GM12878 (cell line): ENCODE results near the gene AK8. TPM values are rescaled to one million over a fixed set of nuclear protein-coding genes. Genes with fewer than 3 reads are reported as not detected.

Source experiments
- ATAC-seq: fragments of 200-7000 bp; cut with Tn5 transposase; 3 replicates; pipeline ENCODE4 v1.9.1; 2020; ENCODE audit warnings: mild to moderate bottlenecking, moderate library complexity
- BruUV-seq: library from RNA; stranded (reverse); fragments of 400-500 nt; replicated peaks from 2 replicates; lab custom pipeline; 2021; lab: Mats Ljungman, UMichigan
- CTCF ChIA-PET: fragments of 300-600 bp; sonication (Branson Sonifier 250); formaldehyde crosslinking; extraction: SDS; loops from one replicate; lab custom pipeline; 2021; ENCODE audit warnings: inconsistent platforms; lab: Yijun Ruan, JAX
- POLR2A ChIA-PET: fragments of 350-600 bp; formaldehyde crosslinking; extraction: SDS; loops from one replicate; lab custom pipeline; 2021; ENCODE audit warnings: inconsistent platforms; lab: Charles Lee
- RAD21 ChIA-PET: fragments of 300-600 bp; sonication (Branson Sonifier 250); formaldehyde crosslinking; loops from one replicate; lab custom pipeline; 2023; ENCODE audit warnings: antibody characterized with exemption; ENCODE audit not compliant: unreplicated experiment; lab: Charles Lee
- SMC1A ChIA-PET: fragments of 300-600 bp; sonication (Branson Sonifier 250); formaldehyde crosslinking; loops from one replicate; lab custom pipeline; 2023; ENCODE audit not compliant: unreplicated experiment, uncharacterized antibody; lab: Charles Lee
- DNase-seq: peaks from one replicate; pipeline ENCODE4 v3.0.0-alpha.2; 2011; ENCODE audit warnings: low read depth, low spot score
- FAIRE-seq: peaks from 3 replicates; lab custom pipeline; 2011; peaks lifted over from hg19 to GRCh38; lab: Jason Lieb, UNC
- H2AFZ ChIP-seq: 2 replicates; pipeline ENCODE4 v1.6.0; 2011; ENCODE audit warnings: low read depth, low read length, control low read depth; ENCODE audit not compliant: control insufficient read depth
- H3K27ac ChIP-seq: 2 replicates; pipeline ENCODE4 v1.5.1; 2011; ENCODE audit warnings: control low read depth; ENCODE audit not compliant: control insufficient read depth, insufficient read depth
- H3K27me3 ChIP-seq, 2 experiments: replicated peaks in 1 of 2; 2 replicates each; pipeline versions ENCODE4 v1.6.0 to v1.6.1; 2011; ENCODE audit warnings: low read length in 1 of 2; ENCODE audit not compliant: control insufficient read depth in 2 of 2, insufficient read depth in 2 of 2
- H3K36me3 ChIP-seq, 2 experiments: 2 replicates each; pipeline ENCODE4 v1.5.1; 2011; ENCODE audit warnings: low read length in 1 of 2; ENCODE audit not compliant: control insufficient read depth in 2 of 2, insufficient read depth in 2 of 2
- H3K4me1 ChIP-seq: 2 replicates; pipeline ENCODE4 v1.6.1; 2011; ENCODE audit warnings: mild to moderate bottlenecking, low read length, moderate library complexity, mixed read lengths; ENCODE audit not compliant: control insufficient read depth, insufficient read depth
- H3K4me2 ChIP-seq: 2 replicates; pipeline ENCODE4 v1.6.0; 2011; ENCODE audit warnings: control low read depth; ENCODE audit not compliant: control insufficient read depth, insufficient read depth
- H3K4me3 ChIP-seq: fragments of 200-600 bp; sonication (generic); 2 replicates; pipeline ENCODE4 v1.5.1; 2016
- H3K79me2 ChIP-seq: 2 replicates; pipeline ENCODE4 v1.6.0; 2011; ENCODE audit warnings: low read length; ENCODE audit not compliant: control insufficient read depth, insufficient read depth
- H3K9ac ChIP-seq: 2 replicates; pipeline ENCODE4 v1.8.0; 2011; ENCODE audit warnings: low read length, control low read depth, mixed read lengths; ENCODE audit not compliant: control insufficient read depth, insufficient read depth
- H3K9me3 ChIP-seq: replicated peaks from 3 replicates; pipeline ENCODE4 v1.5.1; 2011; ENCODE audit warnings: mild to moderate bottlenecking, low read length; ENCODE audit not compliant: control insufficient read depth, insufficient read depth
- H4K20me1 ChIP-seq: 2 replicates; pipeline ENCODE4 v1.6.0; 2011; ENCODE audit not compliant: control insufficient read depth, insufficient read depth
- ASH2L ChIP-seq: fragments of 300-600, 200-600 bp; sonication (generic); IDR thresholded peaks from 2 replicates; pipeline ENCODE4 v1.6.1; 2017; ENCODE audit warnings: low read depth, mild to moderate bottlenecking, borderline replicate concordance
- CBX3 ChIP-seq: fragments of 200-600 bp; sonication (generic); IDR thresholded peaks from 2 replicates; pipeline ENCODE4 v1.6.1; 2016; ENCODE audit warnings: low read depth, borderline replicate concordance
- GABPA ChIP-seq: IDR thresholded peaks from 2 replicates; pipeline ENCODE4 v1.6.1; 2014; ENCODE audit warnings: antibody characterized with exemption, low read depth, mild to moderate bottlenecking, inconsistent platforms
- GATAD2B ChIP-seq: fragments of 450-650 bp; conservative IDR thresholded peaks from 2 replicates; pipeline ENCODE4 v1.6.1; 2017; ENCODE audit warnings: low read depth, mild to moderate bottlenecking, moderate library complexity
- LARP7 ChIP-seq: fragments of 450-650 bp; IDR thresholded peaks from 2 replicates; pipeline ENCODE4 v1.6.1; 2017; ENCODE audit warnings: mild to moderate bottlenecking
- PAX5 ChIP-seq: IDR thresholded peaks from 2 replicates; pipeline ENCODE4 v1.6.1; 2011; ENCODE audit warnings: low read depth, low read length, borderline replicate concordance
- RCOR1 ChIP-seq: conservative IDR thresholded peaks from 2 replicates; pipeline ENCODE4 v1.6.1; 2012; ENCODE audit warnings: low read depth, low read length, improper control_type of control experiment
- SMAD1 ChIP-seq: fragments of 450-650 bp; IDR thresholded peaks from 2 replicates; pipeline ENCODE4 v1.6.1; 2018; ENCODE audit warnings: mild to moderate bottlenecking, low read depth; ENCODE audit not compliant: partially characterized antibody
- TARDBP ChIP-seq: IDR thresholded peaks from 2 replicates; pipeline ENCODE4 v1.6.1; 2016; ENCODE audit warnings: borderline replicate concordance
- TCF7 ChIP-seq: IDR thresholded peaks from 2 replicates; pipeline ENCODE4 v1.6.1; 2014; ENCODE audit warnings: antibody characterized with exemption, borderline replicate concordance
- YBX1 ChIP-seq: fragments of 450-650 bp; IDR thresholded peaks from 2 replicates; pipeline ENCODE4 v1.6.1; 2016; ENCODE audit warnings: antibody characterized with exemption
- ZBTB40 ChIP-seq: fragments of 450-650 bp; IDR thresholded peaks from 2 replicates; pipeline ENCODE4 v1.6.1; 2016; ENCODE audit warnings: mild to moderate bottlenecking, moderate library complexity, borderline replicate concordance
- ZNF384 ChIP-seq: IDR thresholded peaks from 2 replicates; pipeline ENCODE4 v1.6.1; 2012; ENCODE audit warnings: low read depth, mild to moderate bottlenecking, low read length, improper control_type of control experiment, borderline replicate concordance
- WGBS: methylation state at CpG from one replicate; pipeline ENCODE4 v1.1.6; 2016; ENCODE audit warnings: low lambda C conversion rate; ENCODE audit not compliant: insufficient replicate concordance, insufficient coverage; ENCODE audit errors: missing lambda C conversion rate; 5-methylcytosine and 5-hydroxymethylcytosine counted together
- in situ Hi-C: fragments of 300-500 bp; cut with MboI; formaldehyde crosslinking; loops from 9 replicates; pipeline ENCODE4 v1.14.3; 2018; ENCODE audit warnings: mixed read lengths
- intact Hi-C: fragments of 100-400 bp; cut with micrococcal nuclease; formaldehyde crosslinking; loops from one replicate; pipeline ENCODE4 v1.14.2; 2022; ENCODE audit not compliant: unreplicated experiment
- polyA plus RNA-seq, 11 experiments: library from polyadenylated mRNA; depleted of rRNA in 4 of 11; unstranded in 6 of 11; stranded (reverse) in 5 of 11; fragments of >200 nt; fragmentation: Nextera tagmentation in 4 of 11; fragmentation: Illumina TruSeq in 1 of 11; extraction: Ambion mirVana in 4 of 11; extraction: Trizol in 1 of 11; gene quantifications; 1 replicate in 1 of 11; 2 replicates in 10 of 11; pipeline versions ENCODE4 v1.2.1 to v1.2.3, GENCODE V29; 2011 to 2016; ENCODE audit warnings: inconsistent platforms in 2 of 11, missing spikeins in 2 of 11, low read depth in 1 of 11
- total RNA-seq, 4 experiments: library from RNA; depleted of rRNA in 3 of 4; stranded (reverse); fragments of >200 nt in 3 of 4; fragmentation: Illumina TruSeq in 1 of 4; extraction: Trizol in 1 of 4; gene quantifications; 2 replicates each; pipeline versions ENCODE4 v1.2.1 to v1.2.3, GENCODE V29; 2013 to 2021

AK8 gene
- total and polyA plus RNA-seq, 10 of the 15 experiments (the other 5 are each of a cell fraction or from before 2014, with no cell fraction given) = 0.03 to 0.12 (median 0.06) TPM; not detected in 5

GRCh38 chr9:132861666-132862065 lies 16.4 kb downstream of the AK8 start:
- ChIA-PET POLR2A (no interaction called here), CTCF (interaction anchor here (0.6 to 1.2 kb wide), 2 partner anchors 41 to 112 kb away, joined by 3 read pairs; no protein-coding TSS in a partner anchor), SMC1A (no interaction called here), RAD21 (no interaction called here)
- WGBS = 58% methylated on average over 3 of the region's 3 CpGs
- H3K27ac ChIP-seq = no peak overlapping the region
- H3K4me3 ChIP-seq = no peak overlapping the region
- H4K20me1 ChIP-seq = no peaks in the 10 kb centered on the region
- H3K9me3 ChIP-seq = no peaks in the 10 kb centered on the region
- H3K27me3 ChIP-seq = no peaks in the 10 kb centered on the region
- no TSS peak for BruUV-seq
- intact Hi-C loops = no loop called here
- no peaks in the 10 kb centered on the region for H3K36me3 ChIP-seq
- TF ChIP-seq PAX5 (0 out of 2 replicates have a peak, but pooled peaks have one; percentile 34), YBX1 (no peak)
- FAIRE-seq = no peak
- H3K9ac ChIP-seq = no peak overlapping the region
- no peak for ATAC-seq
- H3K79me2 ChIP-seq = no peaks in the 10 kb centered on the region
- no peak overlapping the region for H2AFZ ChIP-seq
- in situ Hi-C loops = no loop called here
- no peak for DNase-seq
- H3K4me1 ChIP-seq = no peaks in the 10 kb centered on the region
- H3K4me2 ChIP-seq = no peak overlapping the region

DNA sequence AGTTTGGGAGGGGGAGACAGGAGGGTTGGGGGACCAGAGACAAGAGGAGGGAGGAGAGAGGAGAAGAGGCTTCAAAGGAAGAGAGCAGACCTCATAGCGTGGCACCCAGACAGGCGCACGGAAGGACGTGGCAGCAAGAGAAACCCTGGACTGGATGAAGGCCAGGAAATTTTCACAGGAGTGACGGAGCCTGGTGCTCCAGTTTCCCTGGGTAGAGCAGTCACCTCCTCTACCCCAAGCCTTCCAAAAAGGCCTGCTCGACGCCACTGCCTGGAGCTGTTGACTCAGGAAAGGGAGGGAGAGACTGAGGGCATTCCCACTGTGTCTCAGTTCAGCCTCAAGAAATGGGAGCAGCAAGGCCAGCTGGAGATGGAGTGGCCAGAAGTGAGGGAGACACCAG lies 19.3 kb downstream of the AK8 start:
- no peak overlapping the region for H3K4me3 ChIP-seq
- FAIRE-seq (no peak), DNase-seq (no peak), ATAC-seq (no peak)
- no peaks in the 10 kb centered on the region; a peak in 1 of 4 replicates for H3K27me3 ChIP-seq
- 31% methylated on average over 7 of the region's 7 CpGs for WGBS
- BruUV-seq = no TSS peak
- ChIA-PET CTCF (interaction anchor here (1.0 kb wide), 1 partner anchor 10 kb away, joined by 6 read pairs; no protein-coding TSS in a partner anchor), SMC1A (no interaction called here), RAD21 (no interaction called here), POLR2A (no interaction called here)
- no peak overlapping the region for H3K9ac ChIP-seq
- intact Hi-C loops = no loop called here
- no peaks in the 10 kb centered on the region for H4K20me1 ChIP-seq
- H3K4me1 ChIP-seq = no peaks in the 10 kb centered on the region
- H3K27ac ChIP-seq = no peak overlapping the region
- in situ Hi-C loops = no loop called here
- H2AFZ ChIP-seq = no peak overlapping the region
- no peaks in the 10 kb centered on the region for H3K36me3 ChIP-seq
- H3K79me2 ChIP-seq = no peaks in the 10 kb centered on the region
- no peak overlapping the region for H3K4me2 ChIP-seq
- no peaks in the 10 kb centered on the region for H3K9me3 ChIP-seq
- TF ChIP-seq PAX5 = no peak
- TF ChIP-seq GATAD2B = no peak
- TF ChIP-seq TCF7 = no peak
- no peak for TF ChIP-seq TARDBP
- TF ChIP-seq ZBTB40 = no peak
- TF ChIP-seq ZNF384 = no peak
- TF ChIP-seq RCOR1 = no peak
- no peak for TF ChIP-seq SMAD1
- TF ChIP-seq CBX3 = no peak
- no peak for TF ChIP-seq ASH2L
- no peak for TF ChIP-seq GABPA
- TF ChIP-seq LARP7 = no peak
